Measurements from ENCODE around the gene OR2G2.
A peak's percentile ranks its signal among the peaks of the same experiment; 100 is the strongest.

Gene OR2G2

GRCh38 chr1:247588060-247588459, at the start of gene OR2G2:
Gene OR2G2, plus strand, starts transcription at chr1:247588360. Its CDS starts 0 bp downstream, at chr1:247588360.
- DNase-seq = no peak
- ATAC-seq = no peak

- ATAC-seq (no peak), DNase-seq (no peak)
Observed at GRCh38 chr1:247538561-247538960, 49.6 kb upstream of the OR2G2 start.

- DNase-seq (no peak), ATAC-seq (no peak)
Observed at GRCh38 chr1:247539215-247539614, 48.9 kb upstream of the OR2G2 start.

GRCh38 chr1:247540581-247540980, 47.6 kb upstream of the OR2G2 start:
- ATAC-seq = no peak
- no peak for DNase-seq

- ATAC-seq (no peak), DNase-seq (no peak)
Observed at GRCh38 chr1:247542811-247543210, 45.3 kb upstream of the OR2G2 start.

- DNase-seq (no peak), ATAC-seq (no peak)
Observed at GRCh38 chr1:247548092-247548491, 40.1 kb upstream of the OR2G2 start.

- DNase-seq = peak; percentile 12
- peak; percentile 46 for ATAC-seq
Observed at GRCh38 chr1:247548769-247549182, 39.4 kb upstream of the OR2G2 start, which contains the start of gene GCSAML. Gene GCSAML, plus strand, starts transcription at chr1:247549134. Its CDS starts 58 bp downstream, at chr1:247549192.

GRCh38 chr1:247551721-247552120, 36.4 kb upstream of the OR2G2 start:
- ATAC-seq (no peak), DNase-seq (no peak)

- no peak for DNase-seq
- ATAC-seq = no peak
Observed at GRCh38 chr1:247552231-247552630, 35.9 kb upstream of the OR2G2 start.

GRCh38 chr1:247557926-247558674, 30.1 kb upstream of the OR2G2 start:
- DNase-seq = no peak
- peak; percentile 59 for ATAC-seq

- no peak for DNase-seq
- ATAC-seq = no peak
Observed at GRCh38 chr1:247561711-247562110, 26.4 kb upstream of the OR2G2 start.

GRCh38 chr1:247562198-247562597, 26.0 kb upstream of the OR2G2 start:
- ATAC-seq (no peak), DNase-seq (no peak)

GRCh38 chr1:247574236-247574635, 13.9 kb upstream of the OR2G2 start:
- DNase-seq = no peak
- no peak for ATAC-seq

- ATAC-seq (no peak), DNase-seq (no peak)
Observed at GRCh38 chr1:247574664-247575063, 13.5 kb upstream of the OR2G2 start.

- no peak for DNase-seq
- no peak for ATAC-seq
Observed at GRCh38 chr1:247576514-247576913, 11.6 kb upstream of the OR2G2 start.

- no peak for DNase-seq
- ATAC-seq = no peak
Observed at GRCh38 chr1:247578946-247579460, 9.2 kb upstream of the OR2G2 start.

- ATAC-seq (no peak), DNase-seq (no peak)
Observed at GRCh38 chr1:247605286-247605685, 17.1 kb downstream of the OR2G2 start, which contains the start of gene OR2G3. Gene OR2G3, plus strand, starts transcription at chr1:247605586. Its CDS starts 0 bp downstream, at chr1:247605586.

- ATAC-seq = no peak
Observed at GRCh38 chr1:247613405-247613804, 25.2 kb downstream of the OR2G2 start.

GRCh38 chr1:247614625-247615024, 26.5 kb downstream of the OR2G2 start:
- ATAC-seq = peak; percentile 40
- DNase-seq = no peak

More at GRCh38 chr1:247613405-247613804, 25.2 kb downstream of the OR2G2 start:
- DNase-seq = no peak

GRCh38 chr1:247627951-247628350, 39.8 kb downstream of the OR2G2 start:
- ATAC-seq (no peak), DNase-seq (no peak)

GRCh38 chr1:247638011-247638410, 49.9 kb downstream of the OR2G2 start:
- no peak for ATAC-seq
- no peak for DNase-seq

- no peak for ATAC-seq
- no peak for DNase-seq
Observed at GRCh38 chr1:247638781-247639180, 50.6 kb downstream of the OR2G2 start.
